A549 (cell line): ENCODE data around the gene PERCC1. TPM values are rescaled to one million over a fixed set of nuclear protein-coding genes. Genes with fewer than 3 reads are reported as not detected.

ENCODE experiments used
- ATAC-seq, 2 experiments: fragments of 200-7000 bp in 1 of 2; fragments of >200 bp in 1 of 2; cut with Nextera tagmentation in 1 of 2; cut with Tn5 transposase in 1 of 2; 3 replicates each; pipeline versions ENCODE4 v1.8.0 to v1.9.1; 2018 to 2020; ENCODE audit warnings: mild to moderate bottlenecking in 1 of 2, moderate library complexity in 1 of 2
- CTCF ChIA-PET: fragments of 300-600 bp; sonication (Branson Sonifier 250); formaldehyde crosslinking; extraction: SDS; loops from one replicate; lab custom pipeline; 2021; ENCODE audit warnings: antibody characterized with exemption, inconsistent platforms; lab: Yijun Ruan, JAX
- POLR2A ChIA-PET: fragments of 350-600 bp; formaldehyde crosslinking; extraction: SDS; loops from one replicate; lab custom pipeline; 2021; ENCODE audit warnings: antibody characterized with exemption, inconsistent platforms; lab: Yijun Ruan, JAX
- DNase-seq, 2 experiments: peaks; one replicate each; pipeline versions ENCODE4 v3.0.0 to v3.0.0-alpha.2; 2011 to 2016; ENCODE audit warnings: low read depth in 1 of 2, low spot score in 1 of 2
- FAIRE-seq: peaks from 2 replicates; lab custom pipeline; 2011; peaks lifted over from hg19 to GRCh38; lab: Jason Lieb, UNC
- H3K27ac ChIP-seq, 2 experiments: fragments of >200 bp; sonication (Bioruptor Twin); formaldehyde crosslinking; 3 replicates each; pipeline ENCODE4 v1.5.1; 2016 to 2017
- H3K4me1 ChIP-seq: fragments of >200 bp; sonication (Bioruptor Twin); formaldehyde crosslinking; 3 replicates; pipeline ENCODE4 v1.6.1; 2016
- H3K4me2 ChIP-seq: fragments of >200 bp; sonication (Bioruptor Twin); formaldehyde crosslinking; 3 replicates; pipeline ENCODE4 v1.6.1; 2016
- H3K4me3 ChIP-seq: fragments of >200 bp; sonication (Bioruptor Twin); formaldehyde crosslinking; 3 replicates; pipeline ENCODE4 v1.5.1; 2016
- H3K9me3 ChIP-seq: fragments of >200 bp; sonication (Bioruptor Twin); formaldehyde crosslinking; 3 replicates; pipeline ENCODE4 v1.6.1; 2016
- ATOH8 ChIP-seq: fragments of 250-450 bp; sonication (Bioruptor Pico); IDR thresholded peaks from 2 replicates; pipeline ENCODE4 v1.5.0; 2020; ENCODE audit warnings: low read depth, mild to moderate bottlenecking, moderate library complexity
- BHLHE40 ChIP-seq: IDR thresholded peaks from 2 replicates; pipeline ENCODE4 v1.6.1; 2012; ENCODE audit warnings: low read depth, low read length, inconsistent platforms
- CBX8 ChIP-seq: fragments of 200-600 bp; sonication (generic); IDR thresholded peaks from 2 replicates; pipeline ENCODE4 v1.6.1; 2016
- E2F6 ChIP-seq: IDR thresholded peaks from 2 replicates; pipeline ENCODE4 v1.6.1; 2012; ENCODE audit warnings: low read depth, borderline replicate concordance
- EHF ChIP-seq: fragments of 250-450 bp; sonication (Bioruptor Pico); IDR thresholded peaks from 2 replicates; pipeline ENCODE4 v1.5.0; 2020; ENCODE audit warnings: mild to moderate bottlenecking
- ELK1 ChIP-seq: fragments of 150-350 bp; IDR thresholded peaks from 2 replicates; pipeline ENCODE4 v1.6.1; 2014; ENCODE audit warnings: low read depth, mild to moderate bottlenecking, low read length
- ESRRA ChIP-seq: fragments of 150-350 bp; IDR thresholded peaks from 2 replicates; pipeline ENCODE4 v1.6.1; 2014; ENCODE audit warnings: mild to moderate bottlenecking, low read length, borderline replicate concordance
- HDAC2 ChIP-seq: fragments of 200-600 bp; sonication (generic); IDR thresholded peaks from 2 replicates; pipeline ENCODE4 v1.6.1; 2016
- HOXB5 ChIP-seq: fragments of 250-450 bp; sonication (Bioruptor Pico); IDR thresholded peaks from 2 replicates; pipeline ENCODE4 v1.5.0; 2020; ENCODE audit warnings: mild to moderate bottlenecking, moderate library complexity
- JUNB ChIP-seq: fragments of >200 bp; sonication (Bioruptor Twin); formaldehyde crosslinking; IDR thresholded peaks from 2 replicates; pipeline ENCODE4 v1.6.1; 2016
- MAZ ChIP-seq: fragments of 150-350 bp; IDR thresholded peaks from 2 replicates; pipeline ENCODE4 v1.6.1; 2014; ENCODE audit warnings: antibody characterized with exemption, low read depth, low read length, borderline replicate concordance
- NR3C1 ChIP-seq: fragments of >200 bp; sonication (Bioruptor Twin); formaldehyde crosslinking; IDR thresholded peaks from 3 replicates; pipeline ENCODE4 v1.6.1; 2017
- PBX3 ChIP-seq: IDR thresholded peaks from 2 replicates; pipeline ENCODE4 v1.6.1; 2012
- POLR2A ChIP-seq: IDR thresholded peaks from 2 replicates; pipeline ENCODE4 v1.6.1; 2012; ENCODE audit warnings: mild to moderate bottlenecking, low read length
- POLR2AphosphoS2 ChIP-seq: conservative IDR thresholded peaks from 2 replicates; pipeline ENCODE4 v1.6.1; 2012; ENCODE audit warnings: low read length, improper control_type of control experiment, inconsistent platforms
- RARB ChIP-seq: fragments of 250-450 bp; sonication (Bioruptor Pico); IDR thresholded peaks from 2 replicates; pipeline ENCODE4 v1.8.0; 2021; ENCODE audit warnings: mild to moderate bottlenecking, moderate library complexity
- SREBF2 ChIP-seq: fragments of 450-650 bp; IDR thresholded peaks from 2 replicates; pipeline ENCODE4 v1.6.1; 2014; ENCODE audit warnings: mild to moderate bottlenecking, moderate library complexity
- TP53 ChIP-seq: fragments of 250-450 bp; sonication (Bioruptor Pico); IDR thresholded peaks from 2 replicates; pipeline ENCODE4 v1.5.0; 2021; ENCODE audit warnings: mild to moderate bottlenecking, moderate library complexity
- ZNF302 ChIP-seq: fragments of 250-450 bp; sonication (Bioruptor Pico); IDR thresholded peaks from 2 replicates; pipeline ENCODE4 v1.9.0; 2021; ENCODE audit warnings: inconsistent platforms, mild to moderate bottlenecking, moderate library complexity
- WGBS: methylation state at CpG from one replicate; pipeline ENCODE4 v1.1.6; 2017; ENCODE audit errors: missing lambda C conversion rate; 5-methylcytosine and 5-hydroxymethylcytosine counted together
- polyA plus RNA-seq, 4 experiments: library from polyadenylated mRNA; depleted of rRNA in 3 of 4; stranded (reverse); fragments of >200 nt; fragmentation: RNase III in 1 of 4; extraction: RNeasy Plus Mini Kit Qiagen cat#74134 plus additional on column Dnase treatment in 1 of 4; gene quantifications; 2 replicates in 3 of 4; 3 replicates in 1 of 4; pipeline ENCODE4 v1.2.3, GENCODE V29; 2011 to 2017
- TF ChIP-seq, protein P1 (sequence below): fragments of 450-650 bp; IDR thresholded peaks from 2 replicates; pipeline ENCODE4 v1.6.1; 2014; ENCODE audit warnings: antibody characterized with exemption
- TF ChIP-seq, protein P2 (sequence below): fragments of 200-600 bp; sonication (generic); IDR thresholded peaks from 2 replicates; pipeline ENCODE4 v1.6.1; 2016; ENCODE audit warnings: antibody characterized with exemption, mild to moderate bottlenecking, moderate library complexity
- TF ChIP-seq, protein P3 (sequence below): IDR thresholded peaks from 2 replicates; pipeline ENCODE4 v1.6.1; 2012

PERCC1 gene
- polyA plus RNA-seq, 2 of the 4 experiments (the other 2 are of a cell fraction) = not detected

DNA sequence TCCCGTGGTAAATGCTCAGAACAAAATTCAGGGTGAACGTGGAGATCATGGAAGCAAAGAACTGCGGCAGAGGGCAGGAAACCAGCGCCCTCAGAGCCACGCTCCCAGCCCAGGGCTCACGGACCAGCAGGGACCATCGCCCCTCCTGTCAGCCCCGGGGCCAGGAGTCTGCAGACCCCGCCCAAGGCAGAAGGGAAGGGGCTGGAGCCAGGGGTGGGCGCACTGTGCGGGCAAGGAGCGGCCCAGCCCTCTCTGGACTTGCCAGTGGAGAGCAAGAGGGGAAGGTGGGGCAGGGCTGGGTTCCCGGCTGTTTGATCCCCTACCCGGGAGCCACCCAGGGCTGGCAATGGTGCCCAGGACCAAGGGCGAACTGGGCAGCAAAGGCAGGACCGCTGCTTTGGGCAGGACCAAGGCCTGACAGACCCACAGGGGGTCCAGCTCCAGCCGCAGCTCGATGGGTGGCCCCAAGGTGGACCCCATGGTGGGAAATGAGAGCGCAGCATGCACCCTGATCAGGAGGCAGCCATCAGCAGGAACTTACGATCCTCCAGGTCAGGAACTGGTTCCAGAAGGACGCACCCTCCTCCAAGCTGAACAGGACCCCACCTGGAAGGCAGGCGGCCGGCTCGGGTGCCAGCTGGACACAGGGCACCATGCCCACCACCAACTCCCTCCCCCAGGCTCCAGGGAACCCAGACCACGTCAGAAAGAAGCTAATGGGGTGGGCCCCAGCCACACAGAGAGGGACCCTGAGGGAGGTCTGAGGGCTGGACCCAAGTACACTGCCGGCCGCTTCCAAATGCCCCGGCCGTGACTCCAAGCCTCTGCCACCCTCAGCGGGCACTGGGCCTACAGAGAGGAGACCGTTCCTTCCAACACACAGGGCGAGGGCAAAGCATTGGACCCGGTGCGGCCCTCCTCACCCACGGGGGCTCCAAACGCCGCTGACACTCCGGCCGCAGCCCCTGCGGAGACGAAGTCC lies 24.6 kb downstream of the PERCC1 start:
- CTCF ChIA-PET = interaction anchor here (0.8 to 1.7 kb wide), 4 partner anchors 12 to 27 kb away, joined by 3 to 5 read pairs (median 4); partner anchors contain the start of gene CCDC154
- H3K27ac ChIP-seq = no peak overlapping the region
- ATAC-seq (no peak), DNase-seq (no peak), FAIRE-seq (no peak)
- TF ChIP-seq ELK1 (no peak), JUNB (no peak)
- POLR2A ChIA-PET = no interaction called here
- H3K4me1 ChIP-seq = no peaks in the 10 kb centered on the region
- no peak overlapping the region for H3K4me3 ChIP-seq
- WGBS = 93% methylated on average over 32 of the region's 41 CpGs
- no peaks in the 10 kb centered on the region for H3K9me3 ChIP-seq
- no peak overlapping the region for H3K4me2 ChIP-seq

GRCh38 chr16:1456951-1457350 lies 26.1 kb downstream of the PERCC1 start:
- H3K27ac ChIP-seq = no peak overlapping the region
- H3K4me2 ChIP-seq = no peak overlapping the region
- ChIA-PET POLR2A (no interaction called here), CTCF (no interaction called here)
- no peaks in the 10 kb centered on the region for H3K4me1 ChIP-seq
- WGBS = 89% methylated on average over 13 of the region's 16 CpGs
- TF ChIP-seq ATOH8 (CRISPR knock-in tag) = no peak
- no peak for TF ChIP-seq CBX8
- TF ChIP-seq POLR2A = no peak
- TF ChIP-seq SREBF2 = no peak
- TF ChIP-seq TP53 (CRISPR knock-in tag) = no peak
- no peak for TF ChIP-seq POLR2AphosphoS2
- TF ChIP-seq, protein P1, sequence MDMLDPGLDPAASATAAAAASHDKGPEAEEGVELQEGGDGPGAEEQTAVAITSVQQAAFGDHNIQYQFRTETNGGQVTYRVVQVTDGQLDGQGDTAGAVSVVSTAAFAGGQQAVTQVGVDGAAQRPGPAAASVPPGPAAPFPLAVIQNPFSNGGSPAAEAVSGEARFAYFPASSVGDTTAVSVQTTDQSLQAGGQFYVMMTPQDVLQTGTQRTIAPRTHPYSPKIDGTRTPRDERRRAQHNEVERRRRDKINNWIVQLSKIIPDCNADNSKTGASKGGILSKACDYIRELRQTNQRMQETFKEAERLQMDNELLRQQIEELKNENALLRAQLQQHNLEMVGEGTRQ = no peak
- TF ChIP-seq MAZ = no peak
- no peak for TF ChIP-seq E2F6
- no peak for TF ChIP-seq EHF (CRISPR knock-in tag)
- no peak for TF ChIP-seq BHLHE40
- TF ChIP-seq, protein P2, sequence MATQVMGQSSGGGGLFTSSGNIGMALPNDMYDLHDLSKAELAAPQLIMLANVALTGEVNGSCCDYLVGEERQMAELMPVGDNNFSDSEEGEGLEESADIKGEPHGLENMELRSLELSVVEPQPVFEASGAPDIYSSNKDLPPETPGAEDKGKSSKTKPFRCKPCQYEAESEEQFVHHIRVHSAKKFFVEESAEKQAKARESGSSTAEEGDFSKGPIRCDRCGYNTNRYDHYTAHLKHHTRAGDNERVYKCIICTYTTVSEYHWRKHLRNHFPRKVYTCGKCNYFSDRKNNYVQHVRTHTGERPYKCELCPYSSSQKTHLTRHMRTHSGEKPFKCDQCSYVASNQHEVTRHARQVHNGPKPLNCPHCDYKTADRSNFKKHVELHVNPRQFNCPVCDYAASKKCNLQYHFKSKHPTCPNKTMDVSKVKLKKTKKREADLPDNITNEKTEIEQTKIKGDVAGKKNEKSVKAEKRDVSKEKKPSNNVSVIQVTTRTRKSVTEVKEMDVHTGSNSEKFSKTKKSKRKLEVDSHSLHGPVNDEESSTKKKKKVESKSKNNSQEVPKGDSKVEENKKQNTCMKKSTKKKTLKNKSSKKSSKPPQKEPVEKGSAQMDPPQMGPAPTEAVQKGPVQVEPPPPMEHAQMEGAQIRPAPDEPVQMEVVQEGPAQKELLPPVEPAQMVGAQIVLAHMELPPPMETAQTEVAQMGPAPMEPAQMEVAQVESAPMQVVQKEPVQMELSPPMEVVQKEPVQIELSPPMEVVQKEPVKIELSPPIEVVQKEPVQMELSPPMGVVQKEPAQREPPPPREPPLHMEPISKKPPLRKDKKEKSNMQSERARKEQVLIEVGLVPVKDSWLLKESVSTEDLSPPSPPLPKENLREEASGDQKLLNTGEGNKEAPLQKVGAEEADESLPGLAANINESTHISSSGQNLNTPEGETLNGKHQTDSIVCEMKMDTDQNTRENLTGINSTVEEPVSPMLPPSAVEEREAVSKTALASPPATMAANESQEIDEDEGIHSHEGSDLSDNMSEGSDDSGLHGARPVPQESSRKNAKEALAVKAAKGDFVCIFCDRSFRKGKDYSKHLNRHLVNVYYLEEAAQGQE = no peak
- no peak for TF ChIP-seq HOXB5 (CRISPR knock-in tag)
- TF ChIP-seq NR3C1 = no peak
- no peak for TF ChIP-seq PBX3
- no peak for TF ChIP-seq HDAC2
- TF ChIP-seq, protein P3, sequence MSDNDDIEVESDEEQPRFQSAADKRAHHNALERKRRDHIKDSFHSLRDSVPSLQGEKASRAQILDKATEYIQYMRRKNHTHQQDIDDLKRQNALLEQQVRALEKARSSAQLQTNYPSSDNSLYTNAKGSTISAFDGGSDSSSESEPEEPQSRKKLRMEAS = no peak
- no peak for TF ChIP-seq ZNF302
- no peak for TF ChIP-seq RARB
- no peak for TF ChIP-seq ESRRA
- no peak for ATAC-seq
- H3K4me3 ChIP-seq = no peak overlapping the region
- no peaks in the 10 kb centered on the region for H3K9me3 ChIP-seq
- FAIRE-seq = no peak
- no peak for DNase-seq
